ENCODE data around the gene LMO1. TPM values are rescaled to one million over a fixed set of nuclear protein-coding genes. Genes with fewer than 3 reads are reported as not detected.

Gene LMO1
- total RNA-seq, 1 experiment from 2014 or later, result 0.27 TPM

- TF ChIP-seq RAD21 (IDR thresholded peaks at IDR 0.05; ENCODE audit: low read depth), result no peak
These were observed 31.3 kb downstream of the LMO1 start (continued) for GRCh38 chr11:8232414-8232813.

GRCh38 chr11:8231979-8232378 lies 31.7 kb downstream of the LMO1 start:
- Histone ChIP-seq H2AFZ (ENCODE audit: low read depth, low read length, poor library complexity, severe bottlenecking) (no peak overlapping the region), H3K27me3 (ENCODE audit: insufficient read depth, low read length) (no peaks in the 10 kb centered on the region), H4K20me1 (ENCODE audit: insufficient read depth) (no peaks in the 10 kb centered on the region), H3K9me2 (ENCODE audit: insufficient read depth) (no peaks in the 10 kb centered on the region), H3K4me2 (ENCODE audit: low read length) (no peak overlapping the region), H3K9ac (ENCODE audit: low read length) (no peak overlapping the region), H3K9me3 (ENCODE audit: control insufficient read depth in 1 of 2, insufficient read depth in 1 of 2, low read depth in 1 of 2, low read length in 2 of 2) (no peaks in the 10 kb centered on the region), H3K27ac (ENCODE audit: low read depth, low read length) (no peak overlapping the region), H3K4me3 (replicated peaks in 1 of 2; ENCODE audit: low read depth in 1 of 2, low read length in 2 of 2) (no peak overlapping the region), H3K4me1 (ENCODE audit: control insufficient read depth in 1 of 2, insufficient read depth in 2 of 2, low read length in 2 of 2) (peaks cover 9 to 14% of the 10 kb centered on the region in 2 experiments; a peak in 3 of 4 replicates), H3K36me3 (ENCODE audit: control insufficient read depth in 1 of 2, insufficient read depth in 2 of 2, low read length in 2 of 2) (no peaks in the 10 kb centered on the region), H3K79me2 (ENCODE audit: insufficient read depth, low read length) (no peaks in the 10 kb centered on the region)
- RAD21 ChIA-PET (ENCODE audit: low non-redundant PET in 1 of 2, low total read pairs in 2 of 2, uncharacterized antibody in 2 of 2, unreplicated experiment in 2 of 2), result no interaction called here
- POLR2A ChIA-PET, result no interaction called here
- CTCF ChIA-PET, result interaction anchor here (0.8 kb wide), 1 partner anchor 12 kb away, joined by 3 read pairs; no protein-coding TSS in a partner anchor
- BruUV-seq (replicated peaks), result no TSS peak
- ATAC-seq (no peak), DNase-seq (ENCODE audit: low read depth, low spot score) (no peak)
- intact Hi-C loops (cut with micrococcal nuclease), result no loop called here
- no peak for TF ChIP-seq TCF7L2 (IDR thresholded peaks at IDR 0.05; ENCODE audit: borderline replicate concordance, extremely low read depth, insufficient read depth, insufficient read length)
- no peak for TF ChIP-seq SIN3A (IDR thresholded peaks at IDR 0.05; ENCODE audit: low read depth)
- no peak for TF ChIP-seq SRF (IDR thresholded peaks at IDR 0.05; ENCODE audit: low read depth)
- TF ChIP-seq POLR2A (IDR thresholded peaks at IDR 0.05; ENCODE audit: borderline replicate concordance, extremely low read depth, insufficient read depth, insufficient read length), result no peak
- TF ChIP-seq CEBPB (IDR thresholded peaks at IDR 0.05; ENCODE audit: low read depth), result no peak
- TF ChIP-seq ZBTB33 (IDR thresholded peaks at IDR 0.05; ENCODE audit: extremely low read depth, insufficient replicate concordance, low read length), result no peak

Measured in HCT116 (cell line).